ENCODE measurements around the gene USP22.
"Not testable (repeated sequence)": the region's sequence is repeated elsewhere in the genome, so short reads cannot be mapped to it uniquely, and the experiment has no call there.

The USP22 gene

DNA sequence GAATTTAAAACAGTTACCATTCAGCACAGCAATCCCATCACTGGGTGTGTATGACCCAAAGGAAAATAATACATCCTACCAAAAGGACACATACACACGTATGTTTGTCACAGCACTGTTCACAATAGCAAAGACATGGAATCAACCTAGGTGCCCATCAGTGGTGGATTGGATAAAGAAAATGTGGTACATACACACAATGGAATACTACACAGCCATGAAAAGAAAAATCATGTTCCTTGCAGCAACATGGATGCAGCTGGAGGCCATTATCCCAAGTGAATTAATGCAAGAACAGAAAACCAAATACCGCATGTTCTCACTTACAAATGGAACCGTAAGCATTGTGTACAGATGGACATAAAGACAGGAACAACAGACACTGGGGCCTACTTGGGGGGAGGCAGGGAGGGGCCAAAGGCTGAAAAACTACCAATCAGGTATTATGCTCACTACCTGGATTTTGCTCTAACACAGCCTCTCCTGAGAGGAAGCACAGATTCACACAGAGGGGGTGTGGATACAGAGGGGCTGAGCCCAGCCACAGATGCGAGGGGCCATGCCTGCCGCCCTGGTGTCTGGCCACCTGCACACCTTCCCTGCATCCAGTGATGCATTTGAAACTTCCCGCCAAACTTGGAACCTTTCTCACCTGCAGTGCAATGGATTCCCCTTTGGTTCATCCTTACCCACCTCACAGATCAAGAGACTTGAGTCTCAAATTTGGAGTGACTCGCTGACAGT, 55.9 kb downstream of the USP22 start:
- DNase-seq, result no peak

DNA sequence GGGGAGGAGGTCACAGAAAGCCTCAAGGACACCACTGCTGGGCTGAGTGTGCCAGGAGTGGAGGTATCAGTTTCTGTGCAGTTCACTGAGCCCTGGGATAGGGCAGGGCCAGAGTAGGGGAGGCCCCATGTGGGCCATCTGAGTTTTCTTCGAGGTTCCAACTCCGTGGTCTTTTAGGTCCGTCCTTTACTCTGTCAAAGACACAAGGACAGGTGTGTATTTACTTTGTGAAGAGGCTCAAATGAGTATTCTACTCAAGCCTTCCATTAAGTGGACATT, 59.5 kb downstream of the USP22 start:
- no peak for DNase-seq

DNA sequence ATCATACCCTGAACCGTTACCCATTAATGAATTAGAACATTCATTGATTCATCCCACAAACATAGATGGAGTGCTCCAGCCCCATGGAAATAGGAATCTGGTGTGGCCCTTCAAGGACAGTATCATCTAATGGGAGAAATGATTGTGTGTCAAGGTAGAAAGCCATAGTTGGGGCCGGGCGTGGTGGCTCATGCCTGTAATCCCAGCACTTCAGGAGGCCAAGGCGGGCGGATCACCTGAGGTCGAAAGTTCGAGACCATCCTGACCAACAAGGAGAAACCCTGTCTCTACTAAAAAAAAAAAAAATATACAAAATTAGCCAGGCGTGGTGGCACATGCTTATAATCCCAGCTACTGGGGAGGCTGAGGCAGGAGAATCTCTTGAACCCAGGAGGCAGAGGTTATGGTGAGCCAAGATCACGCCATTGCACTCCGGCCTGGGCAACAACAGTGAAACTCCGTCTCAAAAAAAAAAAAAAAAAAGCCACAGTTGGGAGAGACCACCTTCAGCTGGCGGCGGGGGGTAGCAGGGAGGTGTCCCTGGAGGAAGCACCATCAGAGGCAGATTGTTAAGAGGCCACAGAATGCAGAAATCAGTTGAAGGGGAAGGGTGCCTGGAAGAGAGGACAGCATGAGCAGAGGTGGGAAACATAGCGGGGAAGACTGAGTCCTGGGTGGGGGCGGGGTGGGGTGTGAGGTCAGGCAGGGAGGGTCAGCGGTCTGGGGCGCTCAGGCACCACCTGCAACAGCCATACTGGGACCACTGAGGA, 60.0 kb downstream of the USP22 start:
- DNase-seq, result no peak

DNA sequence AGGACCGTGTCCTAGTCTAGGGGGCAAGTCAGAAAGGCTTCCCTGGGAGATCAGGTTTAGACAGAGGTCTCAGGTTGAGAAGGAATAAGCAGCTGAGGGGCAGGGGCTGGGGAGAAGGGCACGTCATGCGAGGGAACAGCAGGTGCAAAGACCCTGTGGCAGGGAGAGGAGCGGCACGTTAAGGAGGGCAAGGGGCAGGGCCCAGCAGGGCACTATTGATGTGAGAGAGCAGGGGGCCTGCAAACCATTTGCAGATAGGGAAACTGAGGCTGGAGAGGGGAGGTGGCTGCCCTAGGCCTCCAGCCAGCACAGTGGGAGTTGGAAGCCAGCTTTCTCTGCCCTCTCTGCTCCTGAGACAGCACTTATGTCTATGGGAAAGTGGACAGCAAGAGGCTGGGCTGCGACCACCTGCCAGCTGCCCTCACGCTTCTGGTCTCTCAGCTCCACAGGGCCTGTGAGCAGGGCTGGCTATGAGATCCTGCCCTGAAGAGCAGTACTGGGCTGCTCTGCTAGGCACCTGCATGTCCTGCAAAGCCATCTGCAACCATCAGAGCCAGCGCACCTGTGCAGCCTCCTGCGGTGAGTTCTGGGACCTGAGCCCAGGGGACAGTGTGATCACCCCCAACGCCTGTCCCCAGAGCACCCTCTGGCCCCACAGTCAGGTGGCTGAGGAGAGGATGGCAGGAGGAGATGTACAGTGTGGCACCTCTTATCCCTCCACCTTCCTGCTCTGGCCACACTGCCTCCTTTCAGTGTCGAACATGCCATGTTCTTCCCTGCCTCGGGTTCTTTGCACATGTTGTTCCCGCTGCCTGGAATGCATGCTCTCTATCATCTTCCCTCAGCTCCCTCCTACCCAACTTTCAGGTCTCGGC, 61.5 kb downstream of the USP22 start:
- no peak for DNase-seq

DNA sequence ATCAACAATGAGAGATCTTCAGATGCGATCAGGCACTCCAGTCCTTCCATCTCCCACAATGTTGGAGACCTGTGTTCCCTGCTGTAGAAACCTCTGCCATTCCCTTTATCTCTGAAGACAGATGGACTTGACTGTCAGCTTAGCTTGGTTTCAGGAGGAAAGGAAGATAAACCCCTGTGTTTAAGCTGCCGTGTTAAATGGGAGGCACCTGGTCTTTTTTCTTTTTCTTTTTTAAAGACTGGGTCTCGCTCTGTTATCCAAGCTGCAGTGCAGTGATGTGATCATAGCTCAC, 63.1 kb downstream of the USP22 start:
- DNase-seq, result no peak

DNA sequence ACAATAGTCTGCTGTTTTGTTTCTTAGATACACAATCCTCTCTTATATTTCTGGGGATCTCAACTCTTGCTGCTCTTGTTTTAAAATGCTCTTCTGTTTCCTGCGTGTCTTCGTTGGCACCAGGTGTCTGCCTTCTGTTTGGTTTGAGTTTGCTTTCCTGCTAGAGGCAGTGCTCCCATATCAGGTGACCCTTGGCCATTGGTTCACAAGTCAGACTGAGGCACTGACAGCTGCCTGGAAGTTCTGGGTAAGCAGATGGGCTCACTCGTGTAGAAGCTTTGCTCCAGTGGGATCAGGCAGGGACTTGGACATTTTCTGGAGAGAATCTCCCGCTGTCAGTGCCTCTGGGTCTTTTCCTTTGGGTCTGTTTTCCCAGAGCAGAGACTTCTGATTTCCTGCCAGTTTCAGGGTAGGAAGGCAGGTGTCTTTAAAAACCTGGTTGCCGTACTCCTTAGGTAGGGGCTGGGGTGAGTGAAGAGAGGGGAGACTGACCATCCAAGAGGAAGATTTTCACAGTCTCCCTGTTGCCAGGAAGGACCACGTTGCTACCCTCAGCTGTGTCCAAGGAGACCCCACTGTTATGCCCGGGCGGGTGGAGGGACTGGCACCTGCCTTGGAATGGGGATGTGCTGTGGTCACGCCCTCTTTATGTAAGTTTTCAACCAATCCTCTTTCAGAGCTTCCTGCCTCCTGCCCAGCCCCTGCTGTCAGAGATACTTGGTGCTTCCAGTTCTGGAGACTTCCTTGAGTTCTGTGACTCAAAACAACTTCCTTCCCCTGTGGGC, 63.6 kb downstream of the USP22 start:
- not testable (repeated sequence) for DNase-seq

DNA sequence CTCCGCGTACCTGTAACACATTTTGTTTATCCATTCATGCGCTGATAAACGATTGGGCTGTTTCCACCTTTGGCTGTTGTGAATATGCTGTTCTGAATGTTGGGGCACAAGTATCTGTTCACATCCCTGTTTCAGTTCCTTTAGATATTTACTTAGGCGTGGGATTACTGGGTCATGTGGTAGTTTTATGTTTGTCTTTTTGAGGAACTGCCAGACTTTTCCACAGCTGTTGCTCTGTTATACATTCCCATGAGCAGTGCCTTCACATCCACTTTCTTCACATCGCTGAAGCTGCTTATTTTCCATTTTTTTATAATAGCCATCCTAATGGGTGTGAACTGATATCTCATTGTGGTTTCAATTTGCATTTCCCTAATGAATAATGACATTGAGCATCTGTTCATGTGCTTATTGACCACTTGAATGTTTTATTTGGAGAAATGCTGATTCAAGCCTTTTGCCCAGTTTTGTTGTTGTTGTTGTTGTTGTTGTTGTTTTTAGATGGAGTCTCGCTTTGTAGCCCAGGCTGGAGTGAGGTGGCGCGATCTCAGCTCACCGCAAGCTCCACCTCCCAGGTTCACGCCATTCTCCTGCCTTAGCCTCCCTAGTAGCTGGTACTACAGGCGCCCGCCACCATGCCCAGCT, 65.1 kb downstream of the USP22 start:
- DNase-seq, result not testable (repeated sequence)

DNA sequence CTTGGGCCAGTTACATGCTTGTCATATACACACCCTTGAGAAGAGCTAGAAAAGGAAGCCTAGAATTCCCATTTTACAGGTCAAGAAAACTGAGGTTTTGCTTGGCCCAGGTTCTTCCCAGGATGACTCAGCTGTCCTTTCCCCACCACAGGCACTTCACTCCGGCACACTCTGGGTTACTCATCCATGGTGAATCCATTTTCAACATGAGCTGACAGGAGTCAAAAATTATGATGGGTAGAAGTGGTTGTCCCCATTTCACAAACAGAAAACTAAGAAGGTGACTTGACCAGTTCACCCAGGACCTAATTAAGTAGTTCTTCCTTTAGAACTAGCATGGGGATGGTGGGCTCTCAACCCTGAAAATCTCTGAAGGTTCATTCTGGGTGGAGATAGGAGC, 67.2 kb downstream of the USP22 start:
- no peak for DNase-seq

DNA sequence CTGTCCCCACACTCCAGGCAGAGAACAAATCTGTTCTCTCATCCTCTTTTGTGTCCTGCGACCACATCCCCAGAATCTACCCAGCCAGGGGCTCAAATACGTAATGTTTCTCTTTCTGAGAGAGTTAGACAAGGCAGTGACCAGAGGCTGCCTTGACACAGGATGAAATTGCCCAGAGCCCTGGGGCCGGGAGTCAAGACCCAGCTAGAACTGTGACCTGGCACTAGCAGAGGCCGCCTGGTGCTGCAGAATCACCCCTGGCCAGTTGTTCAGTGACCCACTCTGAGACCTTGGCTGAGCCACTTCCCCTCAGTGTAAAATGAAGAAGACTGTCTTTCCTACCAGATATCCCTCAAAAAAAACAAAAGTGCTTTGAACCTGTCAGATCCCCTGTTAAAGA, 72.5 kb downstream of the USP22 start:
- no peak for DNase-seq

DNA sequence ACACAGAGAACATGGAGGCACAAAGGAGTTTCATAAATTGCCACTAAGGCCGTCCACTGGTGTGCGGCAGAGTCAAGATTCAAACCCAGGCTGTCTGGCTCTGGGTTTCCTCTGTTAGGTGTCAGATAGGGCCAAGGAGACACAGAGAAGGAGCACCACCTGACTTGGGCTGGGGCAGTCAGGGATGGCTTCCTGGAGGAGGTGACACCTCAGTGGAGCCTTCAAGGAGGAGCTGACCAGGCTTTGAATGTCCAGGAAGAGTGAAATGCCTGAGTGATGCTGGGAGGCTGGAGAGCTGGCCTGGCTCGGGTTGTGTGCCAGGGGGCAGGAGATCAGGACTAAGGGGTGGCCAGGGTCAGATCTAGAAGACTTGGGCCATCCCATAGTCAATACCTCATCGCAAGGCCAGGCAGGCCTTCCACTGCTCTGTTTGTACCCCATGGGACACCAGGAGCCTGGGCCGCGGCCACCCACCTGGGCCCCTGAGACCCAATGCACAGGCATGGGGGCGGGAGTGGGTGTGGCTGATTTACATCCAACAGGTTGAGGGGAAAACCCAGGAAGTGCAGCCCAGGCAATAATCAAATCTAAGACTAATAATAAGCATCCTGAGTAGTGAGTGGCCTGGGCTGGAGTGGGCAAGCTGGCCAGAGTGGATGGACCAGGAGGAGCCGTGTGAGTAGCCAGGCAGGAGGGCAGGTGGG, 73.7 kb downstream of the USP22 start:
- no peak for DNase-seq

DNA sequence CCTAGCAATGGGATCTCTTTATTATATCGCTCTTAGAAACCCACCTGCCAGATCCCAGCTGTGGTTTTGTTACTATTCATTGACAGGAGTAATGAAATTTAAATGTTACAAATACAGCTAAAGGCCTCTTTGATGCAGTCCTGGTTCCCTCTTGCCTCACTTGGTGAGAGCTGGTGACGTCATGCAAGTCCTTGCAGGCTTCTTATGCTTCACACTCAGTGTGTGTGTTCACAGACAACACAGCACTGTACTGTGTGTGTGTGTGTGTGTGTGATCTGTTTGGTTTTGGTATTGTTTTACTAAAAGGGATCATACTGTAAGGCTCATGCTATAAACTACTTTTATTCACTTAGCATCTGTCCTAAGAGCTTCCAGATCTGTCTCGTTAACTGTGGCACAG, 75.0 kb downstream of the USP22 start:
- DNase-seq, result no peak

DNA sequence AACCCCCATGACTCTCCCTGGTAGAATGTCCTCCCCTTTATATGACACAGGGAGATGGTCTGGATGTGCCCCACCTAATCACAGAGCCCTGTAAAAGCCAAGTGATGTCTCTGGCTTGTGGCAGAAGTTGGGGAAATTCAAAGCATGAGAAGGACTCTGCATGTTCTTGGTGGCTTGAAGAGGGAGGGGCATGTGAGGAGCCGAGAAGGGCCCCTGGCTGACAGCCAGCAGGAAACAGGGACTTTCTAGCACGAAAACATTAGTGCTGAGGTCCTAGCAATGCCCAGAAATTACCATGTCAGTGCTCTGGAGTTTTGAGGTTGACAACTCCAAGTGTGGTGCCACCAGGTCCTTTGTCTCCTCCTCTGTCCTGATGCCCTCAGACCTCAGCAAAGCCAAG, 75.9 kb downstream of the USP22 start:
- DNase-seq, result no peak

DNA sequence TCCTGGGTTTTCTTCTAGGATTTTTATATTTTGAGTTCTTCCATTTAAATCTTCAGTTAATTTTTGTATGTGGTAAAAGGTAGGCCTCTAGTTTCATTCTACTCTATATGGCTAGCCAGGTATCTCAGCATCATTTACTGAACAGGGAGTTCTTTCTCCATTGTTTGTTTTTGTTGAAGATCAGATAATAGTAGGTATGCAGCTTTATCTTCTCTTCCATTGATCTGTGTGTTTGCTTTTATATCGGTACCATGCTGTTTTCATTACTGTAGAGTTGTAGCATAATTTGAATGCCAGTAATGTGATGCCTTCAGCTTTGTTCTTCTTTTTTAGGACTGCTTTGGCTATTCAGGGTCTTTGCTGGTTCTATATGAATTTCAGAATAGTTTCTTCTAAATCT, 77.3 kb downstream of the USP22 start:
- no peak for DNase-seq

DNA sequence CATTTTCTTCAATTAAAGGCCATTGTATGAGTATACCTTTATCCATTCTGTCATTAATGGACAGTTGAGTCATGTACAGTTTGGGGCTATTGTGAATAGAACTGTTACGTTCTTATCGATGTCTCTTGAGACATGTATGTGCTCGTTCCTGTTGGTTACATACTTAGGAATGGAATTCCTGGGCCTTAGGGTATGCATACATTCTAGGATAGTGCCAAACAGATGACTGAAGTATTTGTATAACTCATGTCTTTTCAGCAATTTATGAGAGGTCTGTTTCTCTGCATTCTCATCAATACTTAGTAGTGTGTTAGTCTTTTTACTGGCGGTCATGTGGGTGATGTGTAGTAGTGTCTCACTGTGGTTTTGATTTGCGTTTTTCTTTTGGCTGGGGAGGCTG, 81.2 kb downstream of the USP22 start:
- no peak for DNase-seq

DNA sequence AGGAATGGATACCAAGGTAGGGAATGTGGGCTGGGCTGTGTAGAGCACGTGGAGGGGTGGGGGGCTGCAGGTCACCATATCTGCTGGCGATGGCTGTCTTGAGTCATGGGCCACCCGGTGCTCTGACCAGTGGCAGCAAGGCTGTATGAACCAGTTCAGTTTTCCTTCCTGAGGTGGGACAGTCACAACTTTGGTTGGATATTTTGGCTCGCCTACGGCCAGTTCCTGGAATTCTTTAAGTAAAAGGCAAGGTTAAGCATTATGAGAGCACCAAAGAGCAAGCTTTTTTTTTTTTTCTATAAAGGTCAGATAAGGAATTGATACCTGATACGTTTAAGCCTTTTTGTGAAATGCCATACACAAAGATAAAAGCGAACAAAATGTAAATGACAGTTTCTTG, 81.9 kb downstream of the USP22 start:
- no peak for DNase-seq

DNA sequence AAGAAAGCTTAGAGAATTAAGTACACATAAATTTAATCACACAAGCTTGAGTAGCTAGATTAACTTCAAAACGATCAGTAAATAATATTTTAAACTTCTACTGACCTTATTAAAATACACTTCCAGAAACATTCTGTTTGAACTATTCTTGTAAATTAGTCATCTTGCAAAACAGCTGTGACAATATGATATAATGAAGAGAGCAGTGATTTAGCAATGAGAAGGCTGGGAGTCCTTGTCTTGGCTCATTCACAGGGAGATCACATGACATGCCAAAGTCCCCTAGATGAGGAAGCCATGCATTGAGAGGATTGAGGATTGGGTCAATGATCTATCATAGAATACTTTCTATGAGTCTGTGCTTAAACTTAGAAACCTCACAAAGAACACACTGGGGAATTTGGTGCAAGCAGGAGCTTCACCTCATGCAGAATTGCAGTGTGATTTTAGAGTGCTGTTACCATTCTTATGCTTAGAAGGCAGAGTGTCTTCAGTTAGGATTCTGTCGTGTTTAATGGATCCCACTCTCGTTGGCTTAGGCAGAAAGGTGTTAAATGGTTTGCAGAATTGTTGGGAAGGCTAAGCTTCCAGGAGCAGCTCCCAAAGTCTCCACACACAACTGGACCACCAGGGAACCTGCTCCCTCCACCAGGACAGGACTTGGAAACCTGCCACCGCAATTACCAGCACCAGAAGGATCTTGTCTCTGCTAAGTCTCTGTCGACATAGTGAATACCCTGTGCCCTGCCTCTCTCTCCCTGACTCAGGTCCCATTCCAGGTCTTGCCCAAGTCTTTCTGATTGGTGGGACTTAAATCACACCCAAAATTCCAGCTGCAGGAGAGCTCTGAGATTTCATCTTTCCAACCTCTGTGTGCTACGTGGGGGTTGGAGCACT, 87.1 kb downstream of the USP22 start:
- DNase-seq, result no peak

DNA sequence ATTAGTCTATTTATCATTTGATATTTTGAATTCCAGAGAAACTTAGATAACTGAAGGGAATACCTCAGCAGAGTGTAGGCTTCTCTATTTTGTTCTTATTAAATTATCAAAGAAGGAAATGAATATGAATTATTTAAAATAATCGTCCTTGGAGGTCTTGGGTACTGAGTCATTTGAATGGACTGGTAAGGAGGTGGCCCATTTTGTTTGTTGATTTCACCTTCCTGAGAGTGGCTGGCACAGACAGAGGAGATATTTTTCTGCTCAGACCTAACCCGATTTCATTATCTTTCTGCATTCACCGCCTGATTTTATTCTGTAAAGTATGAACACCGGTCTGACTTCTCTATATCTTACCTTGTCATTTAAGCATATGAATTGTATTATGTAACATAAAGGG, 88.0 kb downstream of the USP22 start:
- DNase-seq, result no peak

DNA sequence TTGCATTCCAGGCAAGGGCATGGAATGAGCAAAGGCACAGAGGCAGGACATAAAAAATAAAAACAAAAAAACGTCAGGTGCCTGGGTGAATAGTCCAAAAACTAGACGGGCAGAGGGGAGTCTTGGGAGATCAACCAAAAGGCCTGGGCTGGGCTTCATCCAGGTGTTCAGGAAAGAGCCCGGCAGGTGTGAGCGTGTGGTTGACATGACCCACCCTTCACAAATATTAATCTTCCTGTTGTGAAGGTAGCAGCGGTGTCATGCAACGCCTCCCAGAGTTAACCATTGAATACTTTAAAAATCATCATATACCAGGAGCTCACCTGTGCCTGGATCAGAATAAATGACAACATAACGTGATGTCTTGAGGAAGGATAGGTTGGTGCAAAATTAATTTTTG, 90.6 kb downstream of the USP22 start:
- no peak for DNase-seq

Measured in NCI-H1105 treated with DMSO at 0.1 percent for 48 hours (cell line).